Measurements from ENCODE around the gene CLIC2. TPM values are rescaled to one million over a fixed set of nuclear protein-coding genes. Genes with fewer than 3 reads are reported as not detected.

The CLIC2 gene
- total RNA-seq, 1 experiment from 2014 or later: 0.89 TPM

DNA sequence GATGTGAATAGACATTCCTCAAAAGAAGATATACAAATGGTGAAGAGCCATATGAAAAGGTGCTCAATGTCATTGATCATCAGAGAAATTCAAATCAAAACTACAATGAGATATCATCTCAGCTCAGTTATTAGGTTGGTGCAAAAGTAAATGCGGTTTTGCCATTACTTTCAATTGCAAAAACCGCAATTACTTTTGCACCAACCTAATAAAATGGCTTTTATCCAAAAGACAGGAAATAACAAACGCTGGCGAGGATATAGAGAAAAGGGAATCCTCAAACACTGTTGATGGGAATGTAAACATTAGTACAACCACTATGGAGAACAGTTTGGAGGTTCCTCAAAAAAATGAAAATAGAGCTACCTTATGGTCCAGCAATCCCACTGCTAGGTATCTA is 5.1 kb downstream of the CLIC2 start:
- no peak overlapping the region for H3K27ac ChIP-seq (ENCODE audit: low read depth, low read length)
- RAD21 ChIA-PET (ENCODE audit: low non-redundant PET in 1 of 2, low total read pairs in 2 of 2, uncharacterized antibody in 2 of 2, unreplicated experiment in 2 of 2): no interaction called here
- H2AFZ ChIP-seq (ENCODE audit: low read depth, low read length, poor library complexity, severe bottlenecking): no peak overlapping the region
- no TSS peak for BruUV-seq (replicated peaks)
- no peak overlapping the region for H3K4me2 ChIP-seq (ENCODE audit: low read length)
- no peaks in the 10 kb centered on the region for H3K9me2 ChIP-seq (ENCODE audit: insufficient read depth)
- H4K20me1 ChIP-seq (ENCODE audit: insufficient read depth): no peaks in the 10 kb centered on the region
- no peak for TF ChIP-seq TCF7L2 (IDR thresholded peaks at IDR 0.05; ENCODE audit: borderline replicate concordance, extremely low read depth, insufficient read depth, insufficient read length)
- TF ChIP-seq FOSL1 (IDR thresholded peaks at IDR 0.05; ENCODE audit: low read depth): no peak
- TF ChIP-seq POLR2A (IDR thresholded peaks at IDR 0.05; ENCODE audit: borderline replicate concordance, extremely low read depth, insufficient read depth, insufficient read length): no peak
- no peak for TF ChIP-seq ZBTB33 (IDR thresholded peaks at IDR 0.05; ENCODE audit: extremely low read depth, insufficient replicate concordance, low read length)
- TF ChIP-seq JUND (IDR thresholded peaks at IDR 0.05): no peak
- TF ChIP-seq SP1 (IDR thresholded peaks at IDR 0.05; ENCODE audit: low read depth): no peak
- TF ChIP-seq SIN3A (IDR thresholded peaks at IDR 0.05; ENCODE audit: low read depth): no peak
- TF ChIP-seq CBX3 (IDR thresholded peaks at IDR 0.05; ENCODE audit: low read depth): no peak
- TF ChIP-seq, protein P1, sequence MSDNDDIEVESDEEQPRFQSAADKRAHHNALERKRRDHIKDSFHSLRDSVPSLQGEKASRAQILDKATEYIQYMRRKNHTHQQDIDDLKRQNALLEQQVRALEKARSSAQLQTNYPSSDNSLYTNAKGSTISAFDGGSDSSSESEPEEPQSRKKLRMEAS (IDR thresholded peaks at IDR 0.05): no peak
- no peak for TF ChIP-seq REST (IDR thresholded peaks at IDR 0.05; ENCODE audit: low read depth)
- no peak for TF ChIP-seq RAD21 (IDR thresholded peaks at IDR 0.05; ENCODE audit: low read depth)
- no peak for TF ChIP-seq ZNF274 (IDR thresholded peaks at IDR 0.05; ENCODE audit: low read depth, low read length)
- no peak for TF ChIP-seq EGR1 (IDR thresholded peaks at IDR 0.05; ENCODE audit: low read depth)
- TF ChIP-seq YY1 (IDR thresholded peaks at IDR 0.05; ENCODE audit: extremely low read depth, insufficient replicate concordance, low read depth, low read length): no peak
- no peak for TF ChIP-seq POLR2AphosphoS5 (IDR thresholded peaks at IDR 0.05; ENCODE audit: low read depth, low read length)
- TF ChIP-seq, protein P2, sequence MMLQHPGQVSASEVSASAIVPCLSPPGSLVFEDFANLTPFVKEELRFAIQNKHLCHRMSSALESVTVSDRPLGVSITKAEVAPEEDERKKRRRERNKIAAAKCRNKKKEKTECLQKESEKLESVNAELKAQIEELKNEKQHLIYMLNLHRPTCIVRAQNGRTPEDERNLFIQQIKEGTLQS (IDR thresholded peaks at IDR 0.05): no peak
- no peak overlapping the region for H3K4me3 ChIP-seq (replicated peaks in 1 of 2; ENCODE audit: low read depth in 1 of 2, low read length in 2 of 2)
- H3K9me3 ChIP-seq (ENCODE audit: control insufficient read depth in 1 of 2, insufficient read depth in 1 of 2, low read depth in 1 of 2, low read length in 2 of 2): no peaks in the 10 kb centered on the region
- no peak overlapping the region for H3K9ac ChIP-seq (ENCODE audit: low read length)
- no peak for DNase-seq (ENCODE audit: low read depth, low spot score)
- no peaks in the 10 kb centered on the region for H3K36me3 ChIP-seq (ENCODE audit: control insufficient read depth in 1 of 2, insufficient read depth in 2 of 2, low read length in 2 of 2)
- POLR2A ChIA-PET: no interaction called here
- no peaks in the 10 kb centered on the region for H3K4me1 ChIP-seq (ENCODE audit: control insufficient read depth in 1 of 2, insufficient read depth in 2 of 2, low read length in 2 of 2)
- H3K27me3 ChIP-seq (ENCODE audit: insufficient read depth, low read length): no peaks in the 10 kb centered on the region
- ATAC-seq: no peak
- CTCF ChIA-PET: no interaction called here
- H3K79me2 ChIP-seq (ENCODE audit: insufficient read depth, low read length): no peaks in the 10 kb centered on the region
- intact Hi-C loops (cut with micrococcal nuclease): no loop called here
